GM12878 (cell line): ENCODE measurements around the gene TMEM144. TPM values are rescaled to one million over a fixed set of nuclear protein-coding genes. Genes with fewer than 3 reads are reported as not detected.

Experiments
- ATAC-seq: fragments of 200-7000 bp; cut with Tn5 transposase; 3 replicates; pipeline ENCODE4 v1.9.1; 2020; ENCODE audit warnings: mild to moderate bottlenecking, moderate library complexity
- BruUV-seq: library from RNA; stranded (reverse); fragments of 400-500 nt; replicated peaks from 2 replicates; lab custom pipeline; 2021; lab: Mats Ljungman, UMichigan
- CTCF ChIA-PET: fragments of 300-600 bp; sonication (Branson Sonifier 250); formaldehyde crosslinking; extraction: SDS; loops from one replicate; lab custom pipeline; 2021; ENCODE audit warnings: inconsistent platforms; lab: Yijun Ruan, JAX
- POLR2A ChIA-PET: fragments of 350-600 bp; formaldehyde crosslinking; extraction: SDS; loops from one replicate; lab custom pipeline; 2021; ENCODE audit warnings: inconsistent platforms; lab: Charles Lee
- RAD21 ChIA-PET: fragments of 300-600 bp; sonication (Branson Sonifier 250); formaldehyde crosslinking; loops from one replicate; lab custom pipeline; 2023; ENCODE audit warnings: antibody characterized with exemption; ENCODE audit not compliant: unreplicated experiment; lab: Charles Lee
- SMC1A ChIA-PET: fragments of 300-600 bp; sonication (Branson Sonifier 250); formaldehyde crosslinking; loops from one replicate; lab custom pipeline; 2023; ENCODE audit not compliant: unreplicated experiment, uncharacterized antibody; lab: Charles Lee
- DNase-seq: peaks from one replicate; pipeline ENCODE4 v3.0.0-alpha.2; 2011; ENCODE audit warnings: low read depth, low spot score
- FAIRE-seq: peaks from 3 replicates; lab custom pipeline; 2011; peaks lifted over from hg19 to GRCh38; lab: Jason Lieb, UNC
- H2AFZ ChIP-seq: 2 replicates; pipeline ENCODE4 v1.6.0; 2011; ENCODE audit warnings: low read depth, low read length, control low read depth; ENCODE audit not compliant: control insufficient read depth
- H3K27ac ChIP-seq: 2 replicates; pipeline ENCODE4 v1.5.1; 2011; ENCODE audit warnings: control low read depth; ENCODE audit not compliant: control insufficient read depth, insufficient read depth
- H3K27me3 ChIP-seq, 2 experiments: replicated peaks in 1 of 2; 2 replicates each; pipeline versions ENCODE4 v1.6.0 to v1.6.1; 2011; ENCODE audit warnings: low read length in 1 of 2; ENCODE audit not compliant: control insufficient read depth in 2 of 2, insufficient read depth in 2 of 2
- H3K36me3 ChIP-seq, 2 experiments: 2 replicates each; pipeline ENCODE4 v1.5.1; 2011; ENCODE audit warnings: low read length in 1 of 2; ENCODE audit not compliant: control insufficient read depth in 2 of 2, insufficient read depth in 2 of 2
- H3K4me1 ChIP-seq: 2 replicates; pipeline ENCODE4 v1.6.1; 2011; ENCODE audit warnings: mild to moderate bottlenecking, low read length, moderate library complexity, mixed read lengths; ENCODE audit not compliant: control insufficient read depth, insufficient read depth
- H3K4me2 ChIP-seq: 2 replicates; pipeline ENCODE4 v1.6.0; 2011; ENCODE audit warnings: control low read depth; ENCODE audit not compliant: control insufficient read depth, insufficient read depth
- H3K4me3 ChIP-seq: fragments of 200-600 bp; sonication (generic); 2 replicates; pipeline ENCODE4 v1.5.1; 2016
- H3K79me2 ChIP-seq: 2 replicates; pipeline ENCODE4 v1.6.0; 2011; ENCODE audit warnings: low read length; ENCODE audit not compliant: control insufficient read depth, insufficient read depth
- H3K9ac ChIP-seq: 2 replicates; pipeline ENCODE4 v1.8.0; 2011; ENCODE audit warnings: low read length, control low read depth, mixed read lengths; ENCODE audit not compliant: control insufficient read depth, insufficient read depth
- H3K9me3 ChIP-seq: replicated peaks from 3 replicates; pipeline ENCODE4 v1.5.1; 2011; ENCODE audit warnings: mild to moderate bottlenecking, low read length; ENCODE audit not compliant: control insufficient read depth, insufficient read depth
- H4K20me1 ChIP-seq: 2 replicates; pipeline ENCODE4 v1.6.0; 2011; ENCODE audit not compliant: control insufficient read depth, insufficient read depth
- CEBPZ ChIP-seq: fragments of 150-350 bp; IDR thresholded peaks from 2 replicates; pipeline ENCODE4 v1.6.1; 2016; ENCODE audit warnings: low read depth, low read length
- CTCF ChIP-seq, 3 experiments: IDR thresholded peaks in 2 of 3; conservative IDR thresholded peaks in 1 of 3; 2 replicates each; pipeline ENCODE4 v1.5.1; 2011; ENCODE audit warnings: low read depth in 3 of 3, low read length in 3 of 3, mild to moderate bottlenecking in 3 of 3, control low read depth in 2 of 3, moderate library complexity in 2 of 3, inconsistent platforms in 1 of 3, mixed read lengths in 1 of 3; ENCODE audit not compliant: control insufficient read depth in 2 of 3, insufficient read depth in 1 of 3; ENCODE audit errors: extremely low read depth in 1 of 3
- ETV6 ChIP-seq, 2 experiments: fragments of 450-650 bp in 1 of 2; IDR thresholded peaks in 1 of 2; conservative IDR thresholded peaks in 1 of 2; 2 replicates each; pipeline ENCODE4 v1.6.1; 2014; ENCODE audit warnings: antibody characterized with exemption in 1 of 2, borderline replicate concordance in 1 of 2, low read depth in 1 of 2, mild to moderate bottlenecking in 1 of 2, moderate library complexity in 1 of 2
- HDAC2 ChIP-seq: fragments of 200-600 bp; sonication (generic); IDR thresholded peaks from 2 replicates; pipeline ENCODE4 v1.6.1; 2017
- HSF1 ChIP-seq: fragments of 150-350 bp; IDR thresholded peaks from 2 replicates; pipeline ENCODE4 v1.6.1; 2014; ENCODE audit warnings: mild to moderate bottlenecking, low read depth, low read length
- NFIC ChIP-seq: IDR thresholded peaks from 2 replicates; pipeline ENCODE4 v1.6.1; 2012; ENCODE audit warnings: low read depth, mild to moderate bottlenecking, inconsistent platforms, low read length, moderate library complexity
- NFXL1 ChIP-seq: fragments of 450-650 bp; IDR thresholded peaks from 2 replicates; pipeline ENCODE4 v1.6.1; 2017; ENCODE audit warnings: antibody characterized with exemption, mild to moderate bottlenecking, borderline replicate concordance
- NR2C1 ChIP-seq: fragments of 450-650 bp; IDR thresholded peaks from 2 replicates; pipeline ENCODE4 v1.6.1; 2017; ENCODE audit warnings: antibody characterized with exemption, mild to moderate bottlenecking, moderate library complexity
- POU2F2 ChIP-seq: IDR thresholded peaks from 3 replicates; pipeline ENCODE4 v1.6.1; 2011; ENCODE audit warnings: low read depth, mild to moderate bottlenecking, low read length, borderline replicate concordance
- RB1 ChIP-seq: fragments of 450-650 bp; formaldehyde crosslinking; IDR thresholded peaks from 2 replicates; pipeline ENCODE4 v1.6.1; 2017; ENCODE audit warnings: mild to moderate bottlenecking, borderline replicate concordance
- RELB ChIP-seq: fragments of 450-650 bp; IDR thresholded peaks from 2 replicates; pipeline ENCODE4 v1.6.1; 2017; ENCODE audit warnings: low read depth, mild to moderate bottlenecking, moderate library complexity
- SIX5 ChIP-seq: IDR thresholded peaks from 2 replicates; pipeline ENCODE4 v1.6.1; 2011; ENCODE audit warnings: mild to moderate bottlenecking, low read depth, low read length, moderate library complexity; ENCODE audit not compliant: severe bottlenecking
- SUZ12 ChIP-seq: fragments of 200-600 bp; sonication (generic); IDR thresholded peaks from one replicate; pipeline ENCODE4 v1.6.1; 2018; ENCODE audit warnings: antibody characterized with exemption, mild to moderate bottlenecking; ENCODE audit not compliant: unreplicated experiment
- TAF1 ChIP-seq: IDR thresholded peaks from 2 replicates; pipeline ENCODE4 v1.6.1; 2011; ENCODE audit warnings: mild to moderate bottlenecking, low read depth, low read length, borderline replicate concordance
- WGBS: methylation state at CpG from one replicate; pipeline ENCODE4 v1.1.6; 2016; ENCODE audit warnings: low lambda C conversion rate; ENCODE audit not compliant: insufficient replicate concordance, insufficient coverage; ENCODE audit errors: missing lambda C conversion rate; 5-methylcytosine and 5-hydroxymethylcytosine counted together
- in situ Hi-C: fragments of 300-500 bp; cut with MboI; formaldehyde crosslinking; loops from 9 replicates; pipeline ENCODE4 v1.14.3; 2018; ENCODE audit warnings: mixed read lengths
- intact Hi-C: fragments of 100-400 bp; cut with micrococcal nuclease; formaldehyde crosslinking; loops from one replicate; pipeline ENCODE4 v1.14.2; 2022; ENCODE audit not compliant: unreplicated experiment
- polyA plus RNA-seq, 11 experiments: library from polyadenylated mRNA; depleted of rRNA in 4 of 11; unstranded in 6 of 11; stranded (reverse) in 5 of 11; fragments of >200 nt; fragmentation: Nextera tagmentation in 4 of 11; fragmentation: Illumina TruSeq in 1 of 11; extraction: Ambion mirVana in 4 of 11; extraction: Trizol in 1 of 11; gene quantifications; 1 replicate in 1 of 11; 2 replicates in 10 of 11; pipeline versions ENCODE4 v1.2.1 to v1.2.3, GENCODE V29; 2011 to 2016; ENCODE audit warnings: inconsistent platforms in 2 of 11, missing spikeins in 2 of 11, low read depth in 1 of 11
- total RNA-seq, 4 experiments: library from RNA; depleted of rRNA in 3 of 4; stranded (reverse); fragments of >200 nt in 3 of 4; fragmentation: Illumina TruSeq in 1 of 4; extraction: Trizol in 1 of 4; gene quantifications; 2 replicates each; pipeline versions ENCODE4 v1.2.1 to v1.2.3, GENCODE V29; 2013 to 2021

Gene TMEM144
- total and polyA plus RNA-seq, 10 of the 15 experiments (the other 5 are each of a cell fraction or from before 2014, with no cell fraction given), result 0.08 to 1.8 (median 1.4) TPM

- ATAC-seq, result no peak
- H3K4me3 ChIP-seq, result no peak overlapping the region
- POLR2A ChIA-PET, result no interaction called here
- no peak overlapping the region for H3K9ac ChIP-seq
- WGBS, result 7% methylated on average over 5 of the region's 5 CpGs
- SMC1A ChIA-PET, result no interaction called here
- no peaks in the 10 kb centered on the region for H3K4me1 ChIP-seq
- no peak for FAIRE-seq
- DNase-seq, result no peak
- H3K79me2 ChIP-seq, result no peaks in the 10 kb centered on the region
- no peaks in the 10 kb centered on the region for H3K9me3 ChIP-seq
- RAD21 ChIA-PET, result no interaction called here
- no peaks in the 10 kb centered on the region for H4K20me1 ChIP-seq
- intact Hi-C loops (no loop called here), in situ Hi-C loops (no loop called here)
- H3K27ac ChIP-seq, result no peak overlapping the region
- no peaks in the 10 kb centered on the region for H3K27me3 ChIP-seq
- CTCF ChIA-PET, result no interaction called here
- no TSS peak for BruUV-seq
- no peak overlapping the region for H3K4me2 ChIP-seq
- no peaks in the 10 kb centered on the region for H3K36me3 ChIP-seq
- no peak overlapping the region for H2AFZ ChIP-seq
- TF ChIP-seq NFXL1 (no peak), SUZ12 (no peak), RELB (no peak), POU2F2 (no peak), NFIC (no peak), NR2C1 (no peak), TAF1 (no peak), HDAC2 (no peak), CTCF (IDR thresholded peaks at IDR 0.05 in 2 of 3, conservative IDR thresholded peaks at IDR 0.05 in 1 of 3; ENCODE audit: control insufficient read depth in 2 of 3, extremely low read depth in 1 of 3, insufficient read depth in 1 of 3, low read depth in 3 of 3, low read length in 3 of 3) (no peak), HSF1 (no peak), ETV6 (conservative IDR thresholded peaks at IDR 0.05 in 1 of 2, IDR thresholded peaks at IDR 0.05 in 1 of 2; ENCODE audit: borderline replicate concordance in 1 of 2, low read depth in 1 of 2) (no peak), CEBPZ (no peak), SIX5 (no peak), RB1 (no peak)
Observed at GRCh38 chr4:158280856-158281255, 70.6 kb downstream of the TMEM144 start.
